Measurements from ENCODE around the gene C2CD2L.
"Not testable (repeated sequence)": the region's sequence is repeated elsewhere in the genome, so short reads cannot be mapped to it uniquely, and the experiment has no call there.

C2CD2L gene

DNA sequence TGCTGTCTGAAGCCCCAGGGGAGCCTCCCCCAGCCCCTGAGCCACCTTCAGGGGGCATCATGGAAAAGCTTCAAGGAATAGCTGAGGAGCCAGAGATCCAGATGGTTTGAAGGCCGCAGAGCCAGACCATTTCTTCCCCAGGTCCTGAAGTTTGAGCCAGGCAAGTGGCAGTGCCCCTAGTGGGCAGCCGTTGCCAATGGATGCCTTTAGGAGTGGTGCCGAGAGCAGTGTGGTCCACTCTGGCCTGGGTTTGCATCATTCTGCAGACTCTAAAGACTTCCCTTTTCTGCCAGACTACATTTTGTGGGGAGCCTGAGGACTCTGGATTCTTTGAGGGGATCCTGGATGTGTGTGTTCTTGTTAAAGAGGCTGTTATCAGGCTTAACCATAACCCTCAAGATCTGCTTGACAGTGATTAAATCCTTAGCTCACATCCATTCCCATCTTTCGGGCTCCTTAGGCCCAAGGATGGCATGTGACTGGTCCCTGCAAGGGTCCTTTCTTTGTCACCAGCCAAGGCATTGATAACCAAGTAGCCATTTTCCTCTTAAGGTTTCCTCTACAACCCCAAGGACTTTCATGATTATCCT, 27.3 kb downstream of the C2CD2L start:
- H3K36me3 ChIP-seq (ENCODE audit: control insufficient read depth, insufficient read depth, low read length), result peaks cover 47% of the 10 kb centered on the region
- H3K9ac ChIP-seq (ENCODE audit: low read length), result no peak overlapping the region
- H3K9me3 ChIP-seq (ENCODE audit: control insufficient read depth, insufficient read depth, low read depth, low read length), result no peaks in the 10 kb centered on the region
- no peak overlapping the region for H3K27ac ChIP-seq (ENCODE audit: low read depth, low read length)
- H3K4me3 ChIP-seq (ENCODE audit: low read depth, low read length), result no peak overlapping the region
- H3K27me3 ChIP-seq (ENCODE audit: control insufficient read depth, insufficient read depth, low read length), result no peaks in the 10 kb centered on the region
- H3K4me1 ChIP-seq (ENCODE audit: control insufficient read depth, insufficient read depth, low read length), result no peaks in the 10 kb centered on the region

DNA sequence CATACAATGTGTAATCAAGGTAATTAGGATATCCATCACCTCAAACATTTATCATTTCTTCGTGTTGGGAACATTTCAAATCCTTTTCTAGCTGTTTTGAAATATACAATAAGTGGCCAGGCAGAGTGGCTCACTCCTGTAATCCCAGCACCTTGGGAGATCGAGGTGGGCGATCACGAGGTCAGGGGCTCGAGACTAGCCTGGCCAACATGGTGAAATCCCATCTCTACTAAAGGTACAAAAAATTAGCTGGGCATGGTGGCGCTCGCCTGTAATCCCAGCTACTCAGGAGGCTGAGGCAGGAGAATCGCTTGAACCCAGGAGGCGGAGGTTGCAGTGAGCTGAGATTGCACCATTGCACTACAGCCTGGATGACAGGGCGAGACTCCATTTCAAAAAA, 32.1 kb downstream of the C2CD2L start:
- H3K27me3 ChIP-seq (ENCODE audit: control insufficient read depth, insufficient read depth, low read length); H3K36me3 ChIP-seq (ENCODE audit: control insufficient read depth, insufficient read depth, low read length); H3K9me3 ChIP-seq (ENCODE audit: control insufficient read depth, insufficient read depth, low read depth, low read length); H3K9ac ChIP-seq (ENCODE audit: low read length); H3K27ac ChIP-seq (ENCODE audit: low read depth, low read length); H3K4me3 ChIP-seq (ENCODE audit: low read depth, low read length); H3K4me1 ChIP-seq (ENCODE audit: control insufficient read depth, insufficient read depth, low read length): not testable (repeated sequence)

DNA sequence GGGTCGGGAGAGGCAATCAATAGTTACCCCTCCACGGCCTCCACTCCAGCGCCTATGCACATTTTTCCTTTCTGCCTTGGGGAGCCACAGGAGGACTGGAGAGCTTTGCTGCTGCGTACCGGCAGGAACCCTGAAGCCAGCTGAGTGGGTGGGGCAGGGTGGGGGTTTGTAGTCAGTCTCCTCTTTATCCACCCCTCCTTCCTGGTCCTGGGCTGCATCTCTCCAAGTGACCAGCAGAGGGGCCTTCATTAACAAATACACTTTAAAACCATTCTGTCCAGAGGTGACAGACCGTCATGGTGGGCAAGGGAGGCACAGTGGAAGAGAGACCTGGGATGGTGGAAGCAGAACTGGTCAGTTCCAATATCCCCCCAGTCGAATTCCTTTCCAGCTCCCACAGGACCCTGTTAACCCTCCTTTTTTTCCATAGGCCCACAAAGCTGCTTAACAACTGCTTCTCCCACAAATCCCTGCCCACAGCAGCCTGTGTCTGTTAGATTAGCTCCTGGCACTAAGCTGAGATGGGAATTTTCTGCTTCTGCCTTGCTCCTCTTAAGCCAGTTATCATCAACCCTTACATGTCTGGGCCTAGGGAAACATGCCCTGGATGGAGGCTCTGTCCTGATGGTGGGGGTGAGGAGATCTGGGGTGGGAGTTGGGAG, 37.8 kb downstream of the C2CD2L start:
- Histone ChIP-seq H3K27me3 (ENCODE audit: control insufficient read depth, insufficient read depth, low read length) (peaks cover 39% of the 10 kb centered on the region), H3K27ac (ENCODE audit: low read depth, low read length) (no peak overlapping the region), H3K36me3 (ENCODE audit: control insufficient read depth, insufficient read depth, low read length) (no peaks in the 10 kb centered on the region)

DNA sequence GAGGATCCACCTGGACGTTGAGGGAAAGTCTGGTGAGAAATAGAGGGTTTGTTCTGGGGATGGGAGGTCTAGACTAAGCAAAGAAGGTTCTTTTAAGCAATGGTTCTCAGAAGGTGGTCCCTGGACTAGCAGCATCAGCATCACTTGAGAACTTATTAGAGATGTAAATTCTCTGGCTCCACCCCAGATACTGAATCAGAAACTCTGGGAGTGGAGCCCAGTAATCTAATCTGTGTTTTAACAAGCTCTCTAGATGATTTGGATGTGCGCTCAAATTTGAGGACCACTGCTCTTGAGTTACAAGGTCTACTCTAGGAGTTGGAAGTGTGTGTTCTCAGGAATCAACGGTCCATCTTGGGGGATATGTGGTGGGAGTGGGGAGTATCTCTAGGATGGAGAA, 38.4 kb downstream of the C2CD2L start:
- Histone ChIP-seq H3K4me1 (ENCODE audit: control insufficient read depth, insufficient read depth, low read length) (peaks cover 21% of the 10 kb centered on the region), H3K36me3 (ENCODE audit: control insufficient read depth, insufficient read depth, low read length) (no peaks in the 10 kb centered on the region), H3K9ac (ENCODE audit: low read length) (no peak overlapping the region), H3K9me3 (ENCODE audit: control insufficient read depth, insufficient read depth, low read depth, low read length) (no peaks in the 10 kb centered on the region), H3K27me3 (ENCODE audit: control insufficient read depth, insufficient read depth, low read length) (peaks cover 44% of the 10 kb centered on the region), H3K4me3 (ENCODE audit: low read depth, low read length) (no peak overlapping the region), H3K27ac (ENCODE audit: low read depth, low read length) (no peak overlapping the region)

More for the DNA sequence above, 37.8 kb downstream of the C2CD2L start:
- H3K9ac ChIP-seq (ENCODE audit: low read length), result no peak overlapping the region
- no peaks in the 10 kb centered on the region for H3K9me3 ChIP-seq (ENCODE audit: control insufficient read depth, insufficient read depth, low read depth, low read length)
- H3K4me1 ChIP-seq (ENCODE audit: control insufficient read depth, insufficient read depth, low read length), result peaks cover 20% of the 10 kb centered on the region
- no peak overlapping the region for H3K4me3 ChIP-seq (ENCODE audit: low read depth, low read length)

DNA sequence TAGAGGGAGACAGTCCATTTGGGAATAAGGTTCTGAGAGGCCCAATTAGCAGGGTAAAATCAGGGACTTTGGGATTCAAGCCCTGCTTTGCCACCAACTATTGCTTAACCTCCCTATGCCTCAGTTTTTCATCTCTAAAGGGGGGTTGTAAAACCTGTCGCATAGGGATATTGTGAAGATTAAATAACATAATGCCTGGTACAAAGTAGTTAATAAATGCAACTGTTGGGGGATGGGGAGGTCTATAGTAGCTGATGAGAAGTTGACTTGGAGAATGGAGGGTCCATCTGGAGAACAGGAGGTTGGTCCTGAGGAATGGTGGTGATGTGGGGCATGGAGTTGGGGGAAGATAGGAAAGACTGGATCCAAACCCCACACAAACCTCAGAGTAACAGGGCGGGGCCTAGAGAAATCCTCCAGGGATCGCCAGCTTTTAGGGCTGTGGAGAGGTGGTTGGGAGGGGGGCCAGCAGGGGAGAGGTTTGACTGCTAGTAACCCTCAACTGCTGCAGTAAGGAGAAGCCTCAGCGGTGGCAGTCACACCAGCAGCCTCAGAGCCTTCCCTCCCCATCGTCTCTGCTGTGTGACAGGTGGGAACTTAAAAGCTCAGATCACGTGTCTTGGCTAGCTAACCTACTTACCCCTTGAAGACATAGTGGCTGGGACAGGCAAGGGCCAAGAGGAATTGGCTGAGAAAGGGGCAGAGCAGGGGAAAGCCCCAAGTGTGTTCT, 40.6 kb downstream of the C2CD2L start:
- Histone ChIP-seq H3K4me1 (ENCODE audit: control insufficient read depth, insufficient read depth, low read length) (peaks cover 21% of the 10 kb centered on the region), H3K27ac (ENCODE audit: low read depth, low read length) (no peak overlapping the region), H3K36me3 (ENCODE audit: control insufficient read depth, insufficient read depth, low read length) (no peaks in the 10 kb centered on the region), H3K27me3 (ENCODE audit: control insufficient read depth, insufficient read depth, low read length) (peaks cover 60% of the 10 kb centered on the region), H3K4me3 (ENCODE audit: low read depth, low read length) (0 out of 2 replicates have a peak overlapping the region, but pooled peaks have one; percentile 80), H3K9ac (ENCODE audit: low read length) (no peak overlapping the region), H3K9me3 (ENCODE audit: control insufficient read depth, insufficient read depth, low read depth, low read length) (no peaks in the 10 kb centered on the region)

DNA sequence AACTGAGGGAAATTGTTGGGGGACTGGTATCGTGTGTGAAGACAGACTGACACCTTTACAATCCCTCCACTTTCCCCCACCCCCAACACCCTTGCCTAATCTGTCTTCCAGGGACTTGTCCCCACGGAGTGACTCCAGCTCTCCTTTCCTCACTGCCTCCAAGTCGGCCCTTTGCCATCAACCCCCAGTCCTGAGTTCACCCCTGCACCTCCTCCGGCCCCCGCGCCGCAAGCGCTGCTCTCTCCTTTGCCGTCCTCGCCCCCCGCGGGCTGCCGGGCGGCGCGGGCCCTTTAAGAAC, 41.5 kb downstream of the C2CD2L start:
- Histone ChIP-seq H3K36me3 (ENCODE audit: control insufficient read depth, insufficient read depth, low read length) (no peaks in the 10 kb centered on the region), H3K27ac (ENCODE audit: low read depth, low read length) (no peak overlapping the region), H3K27me3 (ENCODE audit: control insufficient read depth, insufficient read depth, low read length) (peaks cover 60% of the 10 kb centered on the region), H3K9ac (ENCODE audit: low read length) (no peak overlapping the region), H3K4me1 (ENCODE audit: control insufficient read depth, insufficient read depth, low read length) (peaks cover 21% of the 10 kb centered on the region), H3K4me3 (ENCODE audit: low read depth, low read length) (peak overlapping the region; percentile 80), H3K9me3 (ENCODE audit: control insufficient read depth, insufficient read depth, low read depth, low read length) (no peaks in the 10 kb centered on the region)

DNA sequence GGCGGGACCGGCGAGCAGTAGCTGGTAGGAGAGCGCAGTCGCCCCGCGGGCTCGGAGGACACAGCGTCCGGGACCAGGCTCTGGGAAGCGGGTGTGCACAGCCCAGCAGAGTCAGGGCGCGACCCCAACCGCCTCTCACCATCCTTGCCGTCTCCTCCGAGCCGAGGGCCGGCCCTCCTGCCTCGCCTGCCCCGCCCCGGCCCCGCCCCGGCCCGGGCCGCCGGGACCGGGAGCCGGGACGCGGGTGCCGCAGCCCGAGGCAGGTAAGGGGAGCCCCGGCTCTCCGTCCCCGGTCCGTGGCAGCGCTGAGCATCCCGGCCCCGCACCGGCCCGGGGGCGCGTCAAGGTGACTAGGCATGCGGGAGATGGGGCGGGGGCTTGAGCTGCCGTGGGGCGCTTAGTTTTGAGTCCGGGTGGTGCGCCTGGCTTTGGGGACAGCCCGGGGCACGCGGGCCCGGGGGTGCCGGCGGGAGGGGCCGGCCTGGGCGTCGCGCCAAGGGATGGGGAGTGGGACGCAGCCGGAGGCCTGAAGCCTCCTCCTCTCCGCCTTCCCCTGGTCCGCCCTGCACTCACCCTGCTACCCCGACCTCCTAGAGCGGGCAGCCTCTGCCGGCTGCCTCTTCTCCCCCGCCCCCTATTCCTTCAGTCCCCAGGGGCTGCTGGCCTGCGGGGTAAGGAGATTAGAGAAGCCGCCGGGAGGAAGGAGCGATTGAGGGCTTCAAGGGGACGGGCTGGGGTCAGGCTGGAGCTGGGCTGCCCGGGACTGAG, 42.1 kb downstream of the C2CD2L start, which contains the start of gene ABCG4:
Gene ABCG4 (plus strand): TSS at position 35 of the 768 bp plus-strand sequence. CDS start 914 bp downstream, outside the sequence.
- H3K4me3 ChIP-seq (ENCODE audit: low read depth, low read length), result peak within 1 kb of the TSS; percentile 80
- no peaks in the 10 kb centered on the region for H3K9me3 ChIP-seq (ENCODE audit: control insufficient read depth, insufficient read depth, low read depth, low read length)
- no peak within 1 kb of the TSS for H3K9ac ChIP-seq (ENCODE audit: low read length)
- H3K4me1 ChIP-seq (ENCODE audit: control insufficient read depth, insufficient read depth, low read length), result peaks cover 21% of the 10 kb centered on the region
- H3K36me3 ChIP-seq (ENCODE audit: control insufficient read depth, insufficient read depth, low read length), result no peaks in the 10 kb centered on the region
- H3K27me3 ChIP-seq (ENCODE audit: control insufficient read depth, insufficient read depth, low read length), result peaks cover 60% of the 10 kb centered on the region
- no peak within 1 kb of the TSS for H3K27ac ChIP-seq (ENCODE audit: low read depth, low read length)

DNA sequence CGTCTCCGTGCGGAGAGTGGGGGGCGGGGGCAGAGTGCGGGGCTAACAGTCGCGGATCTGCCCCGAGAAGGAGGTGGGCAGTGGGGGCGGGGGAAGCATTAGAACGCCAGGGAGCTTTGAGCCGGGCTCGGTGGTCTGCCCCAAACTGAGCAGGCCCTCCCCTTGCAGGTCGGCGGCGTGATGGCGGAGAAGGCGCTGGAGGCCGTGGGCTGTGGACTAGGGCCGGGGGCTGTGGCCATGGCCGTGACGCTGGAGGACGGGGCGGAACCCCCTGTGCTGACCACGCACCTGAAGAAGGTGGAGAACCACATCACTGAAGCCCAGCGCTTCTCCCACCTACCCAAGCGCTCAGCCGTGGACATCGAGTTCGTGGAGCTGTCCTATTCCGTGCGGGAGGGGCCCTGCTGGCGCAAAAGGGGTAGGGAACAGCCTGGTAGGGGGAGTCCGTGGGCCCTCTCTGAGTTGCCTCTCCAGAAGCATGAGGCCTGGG, 42.7 kb downstream of the C2CD2L start:
- Histone ChIP-seq H3K36me3 (ENCODE audit: control insufficient read depth, insufficient read depth, low read length) (no peaks in the 10 kb centered on the region), H3K4me1 (ENCODE audit: control insufficient read depth, insufficient read depth, low read length) (peaks cover 21% of the 10 kb centered on the region), H3K4me3 (ENCODE audit: low read depth, low read length) (peak overlapping the region; percentile 80), H3K9ac (ENCODE audit: low read length) (no peak overlapping the region), H3K27ac (ENCODE audit: low read depth, low read length) (no peak overlapping the region), H3K27me3 (ENCODE audit: control insufficient read depth, insufficient read depth, low read length) (peaks cover 60% of the 10 kb centered on the region), H3K9me3 (ENCODE audit: control insufficient read depth, insufficient read depth, low read depth, low read length) (no peaks in the 10 kb centered on the region)

DNA sequence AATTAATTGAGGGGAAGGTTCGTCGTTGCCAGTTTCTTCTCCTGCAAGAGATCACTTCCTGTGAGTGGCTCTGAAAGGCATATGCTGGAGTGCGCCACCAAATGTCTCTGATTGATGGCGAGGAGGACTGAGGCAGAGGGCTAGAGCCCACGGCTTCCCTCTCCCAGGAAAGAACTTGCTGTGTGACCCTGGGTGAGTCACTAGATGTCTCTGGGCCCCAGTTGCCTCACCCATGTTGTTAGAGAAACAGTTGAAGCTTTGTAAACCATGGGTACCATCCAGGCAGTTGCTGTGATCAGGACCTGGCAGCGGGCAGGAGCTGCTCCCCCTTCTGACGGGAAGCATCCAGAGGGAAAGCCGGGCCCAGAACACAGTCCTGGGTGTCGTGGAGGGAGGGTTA, 44.9 kb downstream of the C2CD2L start:
- Histone ChIP-seq H3K9ac (ENCODE audit: low read length) (no peak overlapping the region), H3K36me3 (ENCODE audit: control insufficient read depth, insufficient read depth, low read length) (no peaks in the 10 kb centered on the region), H3K27ac (ENCODE audit: low read depth, low read length) (no peak overlapping the region), H3K9me3 (ENCODE audit: control insufficient read depth, insufficient read depth, low read depth, low read length) (no peaks in the 10 kb centered on the region), H3K27me3 (ENCODE audit: control insufficient read depth, insufficient read depth, low read length) (peaks cover 50% of the 10 kb centered on the region), H3K4me3 (ENCODE audit: low read depth, low read length) (no peak overlapping the region), H3K4me1 (ENCODE audit: control insufficient read depth, insufficient read depth, low read length) (peaks cover 16% of the 10 kb centered on the region)

DNA sequence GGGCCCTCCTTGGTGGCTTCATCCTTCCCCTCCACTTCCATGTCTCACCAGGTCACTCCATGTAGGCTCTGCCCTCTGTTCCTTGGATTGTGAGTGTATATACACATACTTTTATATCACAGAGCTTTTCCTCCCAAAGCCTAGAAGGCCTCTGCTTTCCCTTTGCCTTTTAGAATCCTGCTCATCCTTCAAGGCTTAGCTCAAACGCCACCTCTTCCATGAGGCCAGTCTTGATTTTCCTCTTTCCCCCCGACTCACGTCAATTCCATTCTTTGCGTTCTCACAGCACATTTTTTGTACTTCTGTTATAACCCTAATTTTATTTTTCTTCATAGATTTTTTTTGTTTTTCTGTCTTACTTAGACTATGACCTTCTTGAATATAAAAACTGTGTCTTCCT, 45.5 kb downstream of the C2CD2L start:
- no peak overlapping the region for H3K4me3 ChIP-seq (ENCODE audit: low read depth, low read length)
- peaks cover 44% of the 10 kb centered on the region for H3K27me3 ChIP-seq (ENCODE audit: control insufficient read depth, insufficient read depth, low read length)
- H3K27ac ChIP-seq (ENCODE audit: low read depth, low read length), result no peak overlapping the region
- H3K9me3 ChIP-seq (ENCODE audit: control insufficient read depth, insufficient read depth, low read depth, low read length), result no peaks in the 10 kb centered on the region
- no peak overlapping the region for H3K9ac ChIP-seq (ENCODE audit: low read length)
- H3K4me1 ChIP-seq (ENCODE audit: control insufficient read depth, insufficient read depth, low read length), result peaks cover 15% of the 10 kb centered on the region
- no peaks in the 10 kb centered on the region for H3K36me3 ChIP-seq (ENCODE audit: control insufficient read depth, insufficient read depth, low read length)

Measured in HUES6 (cell line).